ENCODE results near the gene LTBP1.
"Not testable (repeated sequence)": the region's sequence is repeated elsewhere in the genome, so short reads cannot be mapped to it uniquely, and the experiment has no call there.

The LTBP1 gene

GRCh38 chr2:33365264-33365970, 418.7 kb downstream of the LTBP1 start:
- no peak overlapping the region for H3K9ac ChIP-seq (ENCODE audit: low read length)
- peaks cover 5% of the 10 kb centered on the region for H3K4me1 ChIP-seq (ENCODE audit: control insufficient read depth, insufficient read depth, low read length)
- H3K4me3 ChIP-seq (ENCODE audit: low read length) = no peak overlapping the region
- H3K36me3 ChIP-seq (ENCODE audit: control insufficient read depth, insufficient read depth, low read length, severe bottlenecking) = no peaks in the 10 kb centered on the region
- no peak for DNase-seq (ENCODE audit: low read depth)
- no peaks in the 10 kb centered on the region for H3K27me3 ChIP-seq (replicated peaks; ENCODE audit: control insufficient read depth, insufficient read depth, low read length)
- no peaks in the 10 kb centered on the region for H3K9me3 ChIP-seq (ENCODE audit: control insufficient read depth, low read length)

GRCh38 chr2:33366473-33366872, 419.7 kb downstream of the LTBP1 start:
- no peak overlapping the region for H3K9ac ChIP-seq (ENCODE audit: low read length)
- H3K27me3 ChIP-seq (replicated peaks; ENCODE audit: control insufficient read depth, insufficient read depth, low read length) = no peaks in the 10 kb centered on the region
- no peak for DNase-seq (ENCODE audit: low read depth)
- no peaks in the 10 kb centered on the region for H3K9me3 ChIP-seq (ENCODE audit: control insufficient read depth, low read length)
- no peaks in the 10 kb centered on the region for H3K36me3 ChIP-seq (ENCODE audit: control insufficient read depth, insufficient read depth, low read length, severe bottlenecking)
- H3K4me3 ChIP-seq (ENCODE audit: low read length) = no peak overlapping the region
- H3K4me1 ChIP-seq (ENCODE audit: control insufficient read depth, insufficient read depth, low read length) = peaks cover 1% of the 10 kb centered on the region

- H3K4me3 ChIP-seq (ENCODE audit: low read length); H3K27me3 ChIP-seq (replicated peaks; ENCODE audit: control insufficient read depth, insufficient read depth, low read length); H3K4me1 ChIP-seq (ENCODE audit: control insufficient read depth, insufficient read depth, low read length); H3K9me3 ChIP-seq (ENCODE audit: control insufficient read depth, low read length); H3K9ac ChIP-seq (ENCODE audit: low read length); DNase-seq (ENCODE audit: low read depth); H3K36me3 ChIP-seq (ENCODE audit: control insufficient read depth, insufficient read depth, low read length, severe bottlenecking): not testable (repeated sequence)
These were observed 421.8 kb downstream of the LTBP1 start for GRCh38 chr2:33368524-33368923.

GRCh38 chr2:33369191-33369590, 422.4 kb downstream of the LTBP1 start:
- Histone ChIP-seq H3K4me3 (ENCODE audit: low read length) (no peak overlapping the region), H3K9ac (ENCODE audit: low read length) (no peak overlapping the region), H3K9me3 (ENCODE audit: control insufficient read depth, low read length) (no peaks in the 10 kb centered on the region), H3K36me3 (ENCODE audit: control insufficient read depth, insufficient read depth, low read length, severe bottlenecking) (no peaks in the 10 kb centered on the region), H3K4me1 (ENCODE audit: control insufficient read depth, insufficient read depth, low read length) (peaks cover 6% of the 10 kb centered on the region), H3K27me3 (replicated peaks; ENCODE audit: control insufficient read depth, insufficient read depth, low read length) (no peaks in the 10 kb centered on the region)
- no peak for DNase-seq (ENCODE audit: low read depth)

DNA sequence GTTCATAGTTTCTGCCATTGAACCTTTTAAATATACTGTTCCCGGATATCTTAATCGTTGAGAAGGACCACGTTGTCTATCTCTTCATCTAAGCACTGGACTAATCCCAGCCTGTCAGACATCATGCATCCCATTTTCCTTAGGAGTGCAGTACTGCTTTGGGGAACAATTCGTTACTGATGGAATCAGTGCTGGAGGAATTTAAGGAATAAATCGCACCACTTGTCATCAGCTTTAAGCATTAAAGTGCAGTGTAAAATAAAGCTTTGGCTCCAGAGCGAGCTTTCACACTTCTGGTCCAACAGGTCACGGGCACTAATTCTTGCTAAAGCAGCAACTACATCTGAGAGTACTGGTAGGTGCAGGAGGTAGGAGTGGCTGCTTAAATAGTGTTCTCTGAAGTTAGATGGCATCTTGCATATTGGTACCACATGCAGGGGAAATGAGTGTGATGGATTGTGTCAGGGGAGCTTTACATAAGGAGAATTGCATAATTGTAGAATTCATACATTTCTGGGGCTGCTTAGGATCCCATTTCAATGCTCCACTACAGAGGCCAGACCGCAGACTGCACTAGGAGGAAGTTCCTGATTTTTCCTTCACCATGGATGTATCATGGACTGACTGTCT, 424.0 kb downstream of the LTBP1 start:
- Histone ChIP-seq H3K9ac (ENCODE audit: low read length) (no peak overlapping the region), H3K9me3 (ENCODE audit: control insufficient read depth, low read length) (no peaks in the 10 kb centered on the region), H3K27me3 (replicated peaks; ENCODE audit: control insufficient read depth, insufficient read depth, low read length) (no peaks in the 10 kb centered on the region), H3K4me3 (ENCODE audit: low read length) (no peak overlapping the region), H3K4me1 (ENCODE audit: control insufficient read depth, insufficient read depth, low read length) (peaks cover 19% of the 10 kb centered on the region), H3K36me3 (ENCODE audit: control insufficient read depth, insufficient read depth, low read length, severe bottlenecking) (no peaks in the 10 kb centered on the region)
- peak; percentile 56 for DNase-seq (ENCODE audit: low read depth)

- no peaks in the 10 kb centered on the region for H3K9me3 ChIP-seq (ENCODE audit: control insufficient read depth, low read length)
- no peak for DNase-seq (ENCODE audit: low read depth)
- H3K4me3 ChIP-seq (ENCODE audit: low read length) = no peak overlapping the region
- H3K36me3 ChIP-seq (ENCODE audit: control insufficient read depth, insufficient read depth, low read length, severe bottlenecking) = no peaks in the 10 kb centered on the region
- H3K4me1 ChIP-seq (ENCODE audit: control insufficient read depth, insufficient read depth, low read length) = peaks cover 22% of the 10 kb centered on the region
- no peaks in the 10 kb centered on the region for H3K27me3 ChIP-seq (replicated peaks; ENCODE audit: control insufficient read depth, insufficient read depth, low read length)
- no peak overlapping the region for H3K9ac ChIP-seq (ENCODE audit: low read length)
These were observed 424.7 kb downstream of the LTBP1 start for GRCh38 chr2:33371304-33372090.

- H3K36me3 ChIP-seq (ENCODE audit: control insufficient read depth, insufficient read depth, low read length, severe bottlenecking) = no peaks in the 10 kb centered on the region
- no peaks in the 10 kb centered on the region for H3K27me3 ChIP-seq (replicated peaks; ENCODE audit: control insufficient read depth, insufficient read depth, low read length)
- H3K4me1 ChIP-seq (ENCODE audit: control insufficient read depth, insufficient read depth, low read length) = peaks cover 33% of the 10 kb centered on the region
- H3K9ac ChIP-seq (ENCODE audit: low read length) = no peak overlapping the region
- DNase-seq (ENCODE audit: low read depth) = no peak
- no peaks in the 10 kb centered on the region for H3K9me3 ChIP-seq (ENCODE audit: control insufficient read depth, low read length)
- H3K4me3 ChIP-seq (ENCODE audit: low read length) = no peak overlapping the region
These were observed 426.3 kb downstream of the LTBP1 start for GRCh38 chr2:33372940-33373553.

GRCh38 chr2:33373986-33374385, 427.2 kb downstream of the LTBP1 start:
- H3K27me3 ChIP-seq (replicated peaks; ENCODE audit: control insufficient read depth, insufficient read depth, low read length) = no peaks in the 10 kb centered on the region
- H3K9me3 ChIP-seq (ENCODE audit: control insufficient read depth, low read length) = no peaks in the 10 kb centered on the region
- peak; percentile 76 for DNase-seq (ENCODE audit: low read depth)
- no peak overlapping the region for H3K9ac ChIP-seq (ENCODE audit: low read length)
- no peaks in the 10 kb centered on the region for H3K36me3 ChIP-seq (ENCODE audit: control insufficient read depth, insufficient read depth, low read length, severe bottlenecking)
- no peak overlapping the region for H3K4me3 ChIP-seq (ENCODE audit: low read length)
- H3K4me1 ChIP-seq (ENCODE audit: control insufficient read depth, insufficient read depth, low read length) = peaks cover 38% of the 10 kb centered on the region

DNA sequence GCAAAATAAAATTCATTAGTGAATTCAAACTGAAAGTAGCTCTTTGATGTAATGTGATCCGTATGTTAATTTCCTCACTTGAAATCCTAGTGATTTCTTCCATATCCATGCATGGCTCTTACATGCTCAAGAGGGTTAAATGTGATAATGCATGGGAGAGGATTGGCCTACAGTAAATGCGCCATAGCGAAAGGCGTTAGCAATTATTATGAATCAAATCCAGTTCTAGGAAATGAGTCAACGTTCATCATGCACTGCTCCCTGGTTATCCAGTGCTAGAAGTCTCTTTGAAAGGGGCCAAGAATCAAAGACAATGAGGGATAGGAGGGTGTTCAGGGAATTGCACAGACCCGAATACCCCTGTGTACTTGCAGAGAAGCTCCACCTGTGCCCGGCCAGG, 428.3 kb downstream of the LTBP1 start:
- no peaks in the 10 kb centered on the region for H3K27me3 ChIP-seq (replicated peaks; ENCODE audit: control insufficient read depth, insufficient read depth, low read length)
- no peak overlapping the region for H3K4me3 ChIP-seq (ENCODE audit: low read length)
- H3K9ac ChIP-seq (ENCODE audit: low read length) = no peak overlapping the region
- no peak for DNase-seq (ENCODE audit: low read depth)
- H3K36me3 ChIP-seq (ENCODE audit: control insufficient read depth, insufficient read depth, low read length, severe bottlenecking) = no peaks in the 10 kb centered on the region
- no peaks in the 10 kb centered on the region for H3K9me3 ChIP-seq (ENCODE audit: control insufficient read depth, low read length)
- H3K4me1 ChIP-seq (ENCODE audit: control insufficient read depth, insufficient read depth, low read length) = peaks cover 38% of the 10 kb centered on the region

DNA sequence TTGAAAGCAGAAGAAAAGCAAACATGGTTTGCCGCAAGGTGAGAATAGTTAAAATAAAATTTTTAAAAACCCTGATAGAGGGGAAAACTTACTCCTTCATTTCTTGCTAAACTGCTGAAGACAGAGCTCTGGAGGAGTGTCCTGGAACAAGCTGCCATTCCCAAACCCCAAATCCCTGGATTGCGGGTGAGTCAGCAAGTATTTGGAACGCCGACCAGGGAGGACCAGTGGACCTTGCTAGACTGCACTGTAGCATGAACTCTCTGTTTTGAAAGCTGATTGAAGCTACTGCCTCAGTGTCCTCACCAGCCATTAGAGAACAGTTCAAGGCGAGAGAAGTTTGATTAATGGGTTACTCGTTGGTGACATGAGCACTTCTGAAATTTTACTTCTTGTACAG, 430.3 kb downstream of the LTBP1 start:
- H3K36me3 ChIP-seq (ENCODE audit: control insufficient read depth, insufficient read depth, low read length, severe bottlenecking) = no peaks in the 10 kb centered on the region
- no peaks in the 10 kb centered on the region for H3K9me3 ChIP-seq (ENCODE audit: control insufficient read depth, low read length)
- H3K4me3 ChIP-seq (ENCODE audit: low read length) = no peak overlapping the region
- no peaks in the 10 kb centered on the region for H3K27me3 ChIP-seq (replicated peaks; ENCODE audit: control insufficient read depth, insufficient read depth, low read length)
- H3K4me1 ChIP-seq (ENCODE audit: control insufficient read depth, insufficient read depth, low read length) = peaks cover 46% of the 10 kb centered on the region
- no peak for DNase-seq (ENCODE audit: low read depth)
- no peak overlapping the region for H3K9ac ChIP-seq (ENCODE audit: low read length)

- no peak overlapping the region for H3K4me3 ChIP-seq (ENCODE audit: low read length)
- no peaks in the 10 kb centered on the region for H3K36me3 ChIP-seq (ENCODE audit: control insufficient read depth, insufficient read depth, low read length, severe bottlenecking)
- no peaks in the 10 kb centered on the region for H3K27me3 ChIP-seq (replicated peaks; ENCODE audit: control insufficient read depth, insufficient read depth, low read length)
- H3K9ac ChIP-seq (ENCODE audit: low read length) = no peak overlapping the region
- no peaks in the 10 kb centered on the region for H3K9me3 ChIP-seq (ENCODE audit: control insufficient read depth, low read length)
- H3K4me1 ChIP-seq (ENCODE audit: control insufficient read depth, insufficient read depth, low read length) = peaks cover 41% of the 10 kb centered on the region
- DNase-seq (ENCODE audit: low read depth) = no peak
These were observed 431.9 kb downstream of the LTBP1 start for GRCh38 chr2:33378556-33379210.

Data from adipocyte (in vitro differentiated cells).